WTC11 (cell line): ENCODE data around the gene SIPA1L3.

Experiments used
- CTCF ChIP-seq: fragments of 200-600 bp; IDR thresholded peaks from 2 replicates; pipeline ENCODE4 v1.8.0; 2022; ENCODE audit warnings: antibody characterized with exemption
- FOXJ3 ChIP-seq: sonication (generic); formaldehyde crosslinking; IDR thresholded peaks from 2 replicates; pipeline ENCODE4 v1.9.0; 2021; ENCODE audit warnings: missing genetic modification reagents, mild to moderate bottlenecking, borderline replicate concordance
- NR3C1 ChIP-seq: sonication (generic); formaldehyde crosslinking; conservative IDR thresholded peaks from 2 replicates; pipeline ENCODE4 v1.8.1; 2023; ENCODE audit warnings: low read depth, mild to moderate bottlenecking, missing genetic modification reagents
- SMAD3 ChIP-seq: sonication (generic); formaldehyde crosslinking; IDR thresholded peaks from 2 replicates; pipeline ENCODE4 v1.8.0; 2022; ENCODE audit warnings: missing genetic modification reagents, mild to moderate bottlenecking, borderline replicate concordance
- TP53 ChIP-seq: sonication (generic); formaldehyde crosslinking; IDR thresholded peaks from 2 replicates; pipeline ENCODE4 v1.8.1; 2023; ENCODE audit warnings: mild to moderate bottlenecking, missing genetic modification reagents
- ZNF138 ChIP-seq: sonication (generic); formaldehyde crosslinking; conservative IDR thresholded peaks from 2 replicates; pipeline ENCODE4 v1.8.1; 2022; ENCODE audit warnings: mild to moderate bottlenecking, moderate library complexity, missing genetic modification reagents
- ZNF263 ChIP-seq: sonication (generic); formaldehyde crosslinking; IDR thresholded peaks from 2 replicates; pipeline ENCODE4 v1.8.1; 2022; ENCODE audit warnings: low read depth, mild to moderate bottlenecking, moderate library complexity, missing genetic modification reagents
- ZNF532 ChIP-seq: fragments of 250-450 bp; sonication (Bioruptor Pico); IDR thresholded peaks from 2 replicates; pipeline ENCODE4 v1.9.0; 2021; ENCODE audit warnings: mild to moderate bottlenecking, borderline replicate concordance

- no peak for TF ChIP-seq ZNF138 (CRISPR knock-in tag)
- TF ChIP-seq TP53 (CRISPR knock-in tag) = no peak
- TF ChIP-seq CTCF = no peak
- no peak for TF ChIP-seq ZNF263 (CRISPR knock-in tag)
- TF ChIP-seq SMAD3 (CRISPR knock-in tag) = no peak
- no peak for TF ChIP-seq ZNF532
- TF ChIP-seq FOXJ3 (CRISPR knock-in tag) = no peak
- no peak for TF ChIP-seq NR3C1 (CRISPR knock-in tag)
Observed at GRCh38 chr19:37938353-37938752, 31.3 kb downstream of the SIPA1L3 start.
